SK-N-SH treated with all-trans-retinoic acid at 6 μM for 48 hours (cell line): ENCODE measurements around the gene ACSL6.

ENCODE experiments used
- ESRRG ChIP-seq: fragments of 250-450 bp; sonication (Bioruptor Pico); IDR thresholded peaks from 2 replicates; pipeline ENCODE4 v1.6.1; 2021; ENCODE audit warnings: mild to moderate bottlenecking
- ISL1 ChIP-seq: fragments of 250-450 bp; sonication (Bioruptor Pico); IDR thresholded peaks from 2 replicates; pipeline ENCODE4 v2.1.2; 2022; ENCODE audit warnings: mild to moderate bottlenecking, moderate library complexity
- PATZ1 ChIP-seq: fragments of 250-450 bp; sonication (Bioruptor Pico); IDR thresholded peaks from 2 replicates; pipeline ENCODE4 v1.8.0; 2020; ENCODE audit warnings: mild to moderate bottlenecking, moderate library complexity, borderline replicate concordance
- PPARA ChIP-seq: fragments of 250-450 bp; sonication (Bioruptor Pico); IDR thresholded peaks from 2 replicates; pipeline ENCODE4 v1.5.0; 2020; ENCODE audit warnings: mild to moderate bottlenecking, borderline replicate concordance
- SNAI2 ChIP-seq: fragments of 250-450 bp; sonication (Bioruptor Pico); IDR thresholded peaks from 2 replicates; pipeline ENCODE4 v1.5.0; 2020; ENCODE audit warnings: mild to moderate bottlenecking, moderate library complexity
- TCF4 ChIP-seq: fragments of 250-450 bp; sonication (Bioruptor Pico); IDR thresholded peaks from 2 replicates; pipeline ENCODE4 v1.8.0; 2021; ENCODE audit warnings: mild to moderate bottlenecking, moderate library complexity, borderline replicate concordance
- TSHZ2 ChIP-seq: fragments of 250-450 bp; sonication (Bioruptor Pico); IDR thresholded peaks from 2 replicates; pipeline ENCODE4 v1.5.0; 2020; ENCODE audit warnings: mild to moderate bottlenecking, moderate library complexity
- ZC3H10 ChIP-seq: fragments of 250-450 bp; sonication (Bioruptor Pico); IDR thresholded peaks from 2 replicates; pipeline ENCODE4 v1.5.1; 2021; ENCODE audit warnings: mild to moderate bottlenecking, moderate library complexity
- ZFP3 ChIP-seq: fragments of 250-450 bp; sonication (Bioruptor Pico); IDR thresholded peaks from 2 replicates; pipeline ENCODE4 v1.5.0; 2020; ENCODE audit warnings: mild to moderate bottlenecking, moderate library complexity
- ZFP30 ChIP-seq: fragments of 450-650 bp; formaldehyde crosslinking; IDR thresholded peaks from 2 replicates; pipeline ENCODE4 v1.5.0; 2022; ENCODE audit warnings: mild to moderate bottlenecking, moderate library complexity
- TF ChIP-seq, protein P1 (sequence below): fragments of 250-450 bp; sonication (Bioruptor Pico); IDR thresholded peaks from 2 replicates; pipeline ENCODE4 v1.8.0; 2021; ENCODE audit warnings: low read depth, mild to moderate bottlenecking, moderate library complexity, borderline replicate concordance

- TF ChIP-seq ZFP30 (CRISPR knock-in tag) (no peak), TCF4 (CRISPR knock-in tag) (no peak), TSHZ2 (CRISPR knock-in tag) (no peak), PATZ1 (no peak), ISL1 (CRISPR knock-in tag) (no peak), PPARA (no peak), ZFP3 (CRISPR knock-in tag) (no peak), SNAI2 (no peak), ESRRG (CRISPR knock-in tag) (no peak), ZC3H10 (CRISPR knock-in tag) (no peak)
- TF ChIP-seq, protein P1, sequence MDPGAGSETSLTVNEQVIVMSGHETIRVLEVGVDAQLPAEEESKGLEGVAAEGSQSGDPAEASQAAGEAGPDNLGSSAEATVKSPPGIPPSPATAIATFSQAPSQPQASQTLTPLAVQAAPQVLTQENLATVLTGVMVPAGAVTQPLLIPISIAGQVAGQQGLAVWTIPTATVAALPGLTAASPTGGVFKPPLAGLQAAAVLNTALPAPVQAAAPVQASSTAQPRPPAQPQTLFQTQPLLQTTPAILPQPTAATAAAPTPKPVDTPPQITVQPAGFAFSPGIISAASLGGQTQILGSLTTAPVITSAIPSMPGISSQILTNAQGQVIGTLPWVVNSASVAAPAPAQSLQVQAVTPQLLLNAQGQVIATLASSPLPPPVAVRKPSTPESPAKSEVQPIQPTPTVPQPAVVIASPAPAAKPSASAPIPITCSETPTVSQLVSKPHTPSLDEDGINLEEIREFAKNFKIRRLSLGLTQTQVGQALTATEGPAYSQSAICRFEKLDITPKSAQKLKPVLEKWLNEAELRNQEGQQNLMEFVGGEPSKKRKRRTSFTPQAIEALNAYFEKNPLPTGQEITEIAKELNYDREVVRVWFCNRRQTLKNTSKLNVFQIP (CRISPR knock-in tag): no peak
These were observed 4.9 kb downstream of the ACSL6 start for GRCh38 chr5:132006331-132007120.
